ENCODE results near the gene SLC4A3. TPM values are rescaled to one million over a fixed set of nuclear protein-coding genes. Genes with fewer than 3 reads are reported as not detected.
A peak's percentile ranks its signal among the peaks of the same experiment; 100 is the strongest.
"Not testable (repeated sequence)": the region's sequence is repeated elsewhere in the genome, so short reads cannot be mapped to it uniquely, and the experiment has no call there.

The SLC4A3 gene
- polyA plus RNA-seq, 4 donors: 8.2 to 10.6 (median 9.0) TPM

- DNase-seq (ENCODE audit: low read depth in 4 of 4, low spot score in 3 of 4): no peak
Measured at GRCh38 chr2:219643084-219643473, 15.6 kb downstream of the SLC4A3 start.

DNA sequence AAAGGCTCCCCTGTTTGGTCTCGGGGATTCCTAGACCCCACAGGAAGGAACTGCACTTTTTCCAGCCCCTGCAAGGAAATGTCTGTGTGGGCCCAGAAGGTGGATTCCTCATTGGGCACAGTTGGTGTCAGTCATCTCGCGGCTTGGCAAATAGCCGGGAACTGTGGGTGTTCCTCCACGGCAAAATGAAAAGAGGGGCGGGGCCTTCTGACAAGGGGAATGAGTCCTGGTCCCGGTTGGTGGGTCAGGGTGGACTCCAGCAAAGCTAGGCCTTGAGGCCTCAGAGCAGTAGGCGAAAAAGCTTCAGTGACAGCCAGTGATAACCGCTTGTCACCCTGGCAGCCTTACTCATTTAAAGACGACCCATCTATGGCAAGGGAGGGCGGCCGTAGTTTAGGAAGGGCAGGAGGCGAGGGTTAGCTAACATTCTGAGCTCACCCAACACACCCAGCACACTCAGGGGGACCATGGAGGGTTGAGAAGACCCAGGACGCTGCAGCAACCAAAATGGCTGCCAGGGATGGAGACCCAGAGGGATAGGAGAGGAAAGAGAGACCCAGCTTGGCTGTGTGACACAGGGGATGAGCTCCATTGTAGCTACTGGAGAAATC lies 16.5 kb downstream of the SLC4A3 start:
- DNase-seq (ENCODE audit: low read depth in 4 of 4, low spot score in 3 of 4): no peak

DNA sequence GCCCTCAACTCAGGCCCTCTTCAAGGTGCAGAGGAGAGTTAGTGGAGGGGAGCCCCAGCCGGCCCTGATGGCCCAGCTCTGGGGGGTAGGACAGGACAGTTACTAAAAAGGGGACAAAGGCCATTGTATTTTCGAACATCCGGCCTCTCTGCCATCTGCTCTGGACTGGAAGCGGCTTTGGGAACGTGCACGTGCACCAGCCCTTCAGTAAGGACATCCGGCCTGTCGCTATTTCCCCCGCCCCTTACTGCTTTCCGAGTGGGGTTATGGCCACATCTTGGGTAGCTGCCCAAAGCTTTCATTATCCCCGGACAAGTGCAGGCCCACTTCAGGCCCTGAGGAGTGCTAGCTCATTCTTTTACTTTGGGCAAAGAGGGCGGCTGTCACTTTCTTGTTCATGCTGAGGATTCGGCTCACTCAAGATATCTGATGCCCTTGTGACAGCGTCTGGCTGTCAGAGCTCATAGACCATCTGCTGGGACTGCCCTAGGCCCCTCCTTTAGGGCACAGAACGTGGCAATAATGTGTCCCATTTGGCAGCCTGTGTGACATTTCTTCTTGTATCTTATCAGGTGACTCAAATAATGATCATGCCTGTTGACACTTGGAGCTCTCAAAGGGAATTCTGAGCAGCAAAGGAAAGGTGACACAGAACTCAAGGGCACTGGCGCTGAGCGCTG lies 17.5 kb downstream of the SLC4A3 start:
- no peak for DNase-seq (ENCODE audit: low read depth in 4 of 4, low spot score in 3 of 4)

DNA sequence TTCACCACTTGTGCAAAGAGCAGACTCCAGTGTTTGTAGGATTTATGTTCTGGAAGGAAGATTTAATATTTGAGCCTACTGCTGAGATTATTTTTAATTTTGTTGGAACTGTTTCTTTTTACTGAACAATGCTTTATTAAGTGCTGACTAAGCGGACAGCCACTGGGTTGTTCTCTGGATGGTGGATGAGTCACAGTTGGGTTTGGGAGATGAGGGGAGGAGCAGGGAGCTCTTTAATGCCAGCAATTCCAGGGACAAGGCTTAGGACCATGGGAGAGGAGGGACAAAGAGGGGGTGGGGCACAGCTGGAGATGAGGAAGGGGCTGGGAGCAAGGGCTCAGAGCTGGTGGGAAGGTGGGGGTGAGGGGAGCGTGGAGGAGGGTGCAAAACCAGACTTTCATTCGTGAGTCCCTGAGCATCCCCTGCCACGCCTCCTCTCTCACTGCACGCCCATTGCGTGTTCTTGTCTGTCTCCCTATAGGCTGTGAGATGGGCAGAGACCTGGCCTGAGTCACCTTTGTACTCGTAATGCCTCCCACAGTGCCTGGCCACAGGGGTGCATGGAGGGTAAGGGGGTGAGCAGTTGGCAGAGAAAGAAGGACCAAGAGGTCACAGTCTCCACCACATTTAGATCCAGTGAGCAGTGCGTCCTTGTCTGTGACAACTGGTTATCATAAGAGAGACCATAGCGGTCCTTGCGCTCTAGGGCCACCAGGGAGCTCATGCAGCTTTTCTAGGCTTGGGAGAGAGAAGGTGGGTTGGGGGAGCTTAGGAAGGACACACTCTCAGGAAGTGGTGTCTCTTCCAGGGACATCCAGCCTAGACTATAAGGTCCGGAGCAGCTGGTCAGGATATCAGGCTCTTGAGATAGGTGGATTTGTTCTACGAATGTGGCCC lies 18.4 kb downstream of the SLC4A3 start:
- no peak for DNase-seq (ENCODE audit: low read depth in 4 of 4, low spot score in 3 of 4)

DNA sequence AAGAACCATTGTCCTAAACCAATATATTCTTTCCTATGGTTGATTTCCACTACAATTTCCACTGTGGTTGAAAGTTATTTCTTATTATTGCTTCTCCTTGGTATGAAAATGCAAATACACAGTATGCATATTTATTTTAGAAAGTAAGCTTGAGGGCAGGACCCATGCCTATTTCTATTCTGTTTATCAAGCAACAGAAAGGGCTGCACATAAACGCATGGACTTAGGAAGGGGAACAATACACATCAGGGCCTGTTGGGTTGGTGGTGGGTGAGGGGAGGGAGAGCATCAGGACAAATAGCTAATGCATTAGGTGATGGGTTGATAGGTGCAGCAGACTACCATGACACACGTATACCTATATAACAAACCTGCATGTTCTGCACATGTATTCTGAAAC lies 20.7 kb downstream of the SLC4A3 start:
- no peak for DNase-seq (ENCODE audit: low read depth in 4 of 4, low spot score in 3 of 4)

GRCh38 chr2:219648963-219649362 lies 21.5 kb downstream of the SLC4A3 start:
- DNase-seq (ENCODE audit: low read depth in 4 of 4, low spot score in 3 of 4): no peak

DNA sequence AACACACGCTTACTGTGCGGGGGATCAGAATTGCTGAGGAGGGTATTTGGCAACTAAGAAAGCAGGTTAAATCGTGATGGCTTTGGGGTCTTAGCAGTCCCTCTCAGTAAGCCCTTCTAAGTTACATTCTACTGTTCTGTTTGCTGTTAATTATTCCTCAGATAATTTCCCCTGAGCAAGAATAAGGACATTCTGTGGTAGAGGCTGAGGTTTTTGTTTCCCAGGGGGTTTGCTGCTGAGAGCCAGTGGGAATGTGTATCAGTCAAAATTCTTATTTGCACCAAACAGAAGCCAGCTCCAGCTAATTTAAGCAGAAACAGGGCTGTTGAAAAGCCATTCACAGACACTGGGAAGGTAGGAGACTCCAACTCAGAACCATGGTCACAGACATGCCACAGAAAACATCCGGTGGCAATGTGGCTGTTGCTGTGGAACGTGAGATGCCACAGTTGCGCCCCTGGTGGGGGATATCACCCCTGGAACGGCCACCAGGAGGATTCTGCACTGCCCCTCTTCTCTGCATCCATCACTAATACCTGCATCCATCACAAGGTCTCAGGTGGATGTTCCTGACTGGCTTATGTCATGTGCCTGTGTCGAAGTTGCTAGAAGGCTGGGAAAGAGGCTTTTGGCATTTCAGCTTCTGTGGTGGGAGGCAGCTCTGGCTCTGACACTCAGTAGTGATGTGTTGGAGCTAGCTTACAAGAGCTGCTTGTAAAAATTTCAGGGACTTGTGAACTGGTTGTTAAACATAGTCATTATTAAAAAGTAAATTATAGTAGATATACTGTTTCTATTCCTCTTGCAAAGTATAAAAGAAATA lies 23.2 kb downstream of the SLC4A3 start:
- no peak for DNase-seq (ENCODE audit: low read depth in 4 of 4, low spot score in 3 of 4)

DNA sequence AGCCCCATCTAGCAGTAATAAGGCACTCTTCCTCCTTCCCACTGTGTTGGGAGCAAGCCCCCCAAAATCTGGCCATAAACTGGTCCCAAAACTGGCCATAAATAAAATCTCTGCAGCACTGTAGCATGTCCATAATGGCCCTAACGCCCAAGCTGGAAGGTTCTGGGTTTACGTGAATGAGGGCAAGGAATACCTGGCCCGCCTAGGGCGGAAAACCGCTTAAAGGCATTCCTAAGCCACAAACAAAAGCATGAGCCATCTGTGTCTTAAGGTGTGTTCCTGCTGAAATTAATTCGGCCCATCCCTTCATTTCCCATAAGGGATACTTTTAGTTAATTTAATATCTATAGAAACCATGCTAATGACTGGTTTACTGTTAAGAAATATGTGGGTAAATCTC lies 24.2 kb downstream of the SLC4A3 start:
- not testable (repeated sequence) for DNase-seq (ENCODE audit: low read depth in 4 of 4, low spot score in 3 of 4)

GRCh38 chr2:219656526-219656925 lies 29.1 kb downstream of the SLC4A3 start:
- DNase-seq (ENCODE audit: low read depth in 4 of 4, low spot score in 3 of 4): no peak

GRCh38 chr2:219658196-219658846 lies 30.9 kb downstream of the SLC4A3 start:
- no peak for DNase-seq (ENCODE audit: low read depth in 4 of 4, low spot score in 3 of 4)

DNA sequence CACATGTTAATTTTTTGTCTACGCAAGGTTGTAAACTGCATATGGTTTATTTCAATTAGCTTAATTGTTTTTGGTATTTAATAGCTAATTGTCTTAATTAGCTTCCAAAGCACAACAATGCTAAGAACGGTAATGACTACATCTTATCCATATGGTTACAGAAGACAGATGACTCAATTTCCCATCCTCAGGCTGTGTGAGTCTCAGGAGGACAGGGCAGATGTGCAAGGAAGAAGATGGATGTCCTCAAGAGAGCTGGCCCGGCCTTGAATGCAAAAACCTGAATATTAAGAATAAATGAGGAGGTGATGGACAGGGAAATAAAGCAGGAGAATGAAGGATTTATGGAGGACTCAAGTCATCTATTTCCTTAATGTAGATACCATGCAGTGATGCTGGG lies 31.4 kb downstream of the SLC4A3 start:
- no peak for DNase-seq (ENCODE audit: low read depth in 4 of 4, low spot score in 3 of 4)

DNA sequence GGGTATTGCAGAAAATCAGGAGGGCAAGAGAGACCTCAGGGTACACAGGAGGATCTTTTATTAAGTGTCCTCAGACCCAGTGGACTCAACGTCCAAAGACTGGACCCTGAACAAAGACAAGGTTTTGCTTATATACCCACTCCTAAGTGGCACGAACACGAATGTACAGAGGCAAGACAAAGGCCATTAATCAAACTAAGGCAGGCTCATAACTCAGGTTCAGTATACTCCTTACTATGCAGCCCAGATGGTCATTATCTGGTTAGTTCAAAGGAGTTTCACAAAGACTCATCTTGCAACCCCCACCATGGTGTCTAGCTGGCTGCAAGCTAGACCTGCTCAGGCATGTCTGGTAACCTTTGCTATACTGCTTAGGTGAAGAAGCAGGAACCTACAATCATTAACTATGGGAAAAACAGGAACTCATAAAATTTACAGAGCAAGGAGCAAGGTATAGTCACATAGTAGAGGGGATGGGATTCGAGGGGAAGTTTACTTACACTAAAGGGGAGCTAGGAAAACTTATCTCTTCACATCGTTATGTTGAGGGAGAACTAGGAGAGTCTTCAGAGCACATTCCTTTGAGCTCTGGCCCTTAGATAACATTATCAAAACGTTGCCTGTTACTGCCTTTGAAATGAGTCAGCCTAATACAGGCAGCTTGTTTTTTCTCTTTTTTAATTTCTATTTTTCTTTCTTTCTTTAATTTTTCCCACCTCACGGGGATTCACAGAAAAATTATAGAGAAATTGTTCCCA lies 33.9 kb downstream of the SLC4A3 start:
- DNase-seq (ENCODE audit: low read depth in 4 of 4, low spot score in 3 of 4): no peak

DNA sequence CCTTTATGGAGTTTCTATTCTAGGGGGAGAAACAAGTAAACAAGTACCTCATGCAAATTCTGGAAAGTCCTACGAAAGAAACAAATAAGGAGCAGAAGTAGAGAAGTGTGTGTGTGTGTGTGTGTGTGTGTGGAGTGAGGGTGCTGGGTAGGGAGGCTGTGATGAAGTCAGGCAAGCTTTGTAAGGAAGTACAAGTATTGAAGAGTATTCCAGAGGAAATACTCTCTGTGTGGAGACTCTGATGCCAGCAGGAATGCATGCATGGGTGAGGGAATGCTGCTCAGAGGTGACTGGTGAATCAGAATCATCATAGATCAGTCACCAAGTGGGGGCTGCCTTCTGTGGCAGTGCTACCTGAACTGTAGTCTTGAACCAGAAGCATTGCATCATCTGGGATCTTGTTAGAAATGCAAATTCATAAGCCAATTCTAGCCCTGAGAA lies 34.5 kb downstream of the SLC4A3 start:
- no peak for DNase-seq (ENCODE audit: low read depth in 4 of 4, low spot score in 3 of 4)

GRCh38 chr2:219662566-219662965 lies 35.1 kb downstream of the SLC4A3 start:
- DNase-seq (ENCODE audit: low read depth in 4 of 4, low spot score in 3 of 4): no peak

- DNase-seq (ENCODE audit: low read depth in 4 of 4, low spot score in 3 of 4): no peak
Measured at GRCh38 chr2:219663116-219663762, 35.8 kb downstream of the SLC4A3 start.

GRCh38 chr2:219664041-219664440 lies 36.6 kb downstream of the SLC4A3 start:
- DNase-seq (ENCODE audit: low read depth in 4 of 4, low spot score in 3 of 4): no peak

GRCh38 chr2:219664944-219665343 lies 37.5 kb downstream of the SLC4A3 start:
- peak in 1 of 4 donors; percentile 58 for DNase-seq (ENCODE audit: low read depth in 4 of 4, low spot score in 3 of 4)

DNA sequence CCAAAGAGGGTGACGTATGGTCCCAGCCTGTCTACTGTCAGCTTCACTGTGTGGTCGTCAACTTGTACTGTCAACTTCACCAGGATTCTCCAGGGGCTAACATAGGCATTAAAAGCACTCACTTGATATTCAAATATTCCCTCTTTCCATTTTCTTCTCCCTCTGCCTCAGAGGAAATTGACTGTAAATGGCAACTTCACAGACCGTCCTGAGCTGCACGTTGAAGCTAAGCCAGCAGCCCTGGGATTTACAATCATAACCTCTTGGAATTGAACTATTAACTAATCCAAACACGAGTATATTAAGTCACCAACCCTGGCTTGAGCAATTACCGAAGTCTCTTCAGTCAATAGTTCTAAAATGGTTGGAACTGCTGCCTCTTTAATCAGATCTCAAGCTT lies 38.5 kb downstream of the SLC4A3 start:
- DNase-seq (ENCODE audit: low read depth in 4 of 4, low spot score in 3 of 4): no peak

DNA sequence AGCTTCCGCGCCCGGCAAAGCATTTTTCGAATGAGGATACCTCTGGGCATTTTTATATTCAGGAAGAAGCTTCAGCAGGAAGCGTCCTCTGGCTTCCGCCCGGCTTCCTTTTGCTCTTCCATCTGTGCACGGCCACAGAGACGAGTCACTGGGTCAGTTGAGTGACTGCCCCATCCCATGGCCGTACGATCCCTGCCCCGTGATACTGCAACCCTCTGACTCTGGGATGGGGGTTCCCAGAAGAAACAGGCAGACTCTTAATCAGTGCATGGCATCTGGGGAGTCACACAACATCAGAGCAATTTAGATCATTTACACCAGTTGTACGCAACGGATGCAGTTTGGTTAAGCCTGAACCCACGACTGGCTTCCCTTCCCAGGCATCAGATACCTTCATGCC lies 40.9 kb downstream of the SLC4A3 start:
- no peak for DNase-seq (ENCODE audit: low read depth in 4 of 4, low spot score in 3 of 4)
